Keratinocyte (primary cell): Measurements from ENCODE around the gene PEX7. TPM values are rescaled to one million over a fixed set of nuclear protein-coding genes. Genes with fewer than 3 reads are reported as not detected.

Source experiments
- DNase-seq: peaks from one replicate; pipeline ENCODE4 v3.0.0-alpha.2; 2011; ENCODE audit warnings: low read depth, missing footprints, low spot score
- FAIRE-seq: peaks from 2 replicates; lab custom pipeline; 2011; peaks lifted over from hg19 to GRCh38; lab: Jason Lieb, UNC
- H2AFZ ChIP-seq: 2 replicates; pipeline ENCODE4 v1.6.0; 2012; ENCODE audit warnings: low read length, control low read depth, inconsistent platforms; ENCODE audit not compliant: control insufficient read depth
- H3K27ac ChIP-seq: 2 replicates; pipeline ENCODE4 v1.5.1; 2011; ENCODE audit warnings: low read length; ENCODE audit not compliant: control insufficient read depth, insufficient read depth
- H3K27me3 ChIP-seq: 3 replicates; pipeline ENCODE4 v1.6.0; 2011; ENCODE audit warnings: low read length; ENCODE audit not compliant: control insufficient read depth, insufficient read depth; ENCODE audit errors: extremely low read depth
- H3K36me3 ChIP-seq, 2 experiments: 2 replicates in 1 of 2; 3 replicates in 1 of 2; pipeline ENCODE4 v1.5.1; 2011; ENCODE audit warnings: low read length in 2 of 2, mild to moderate bottlenecking in 1 of 2; ENCODE audit not compliant: control insufficient read depth in 2 of 2, insufficient read depth in 2 of 2; ENCODE audit errors: extremely low read depth in 1 of 2
- H3K4me1 ChIP-seq: 3 replicates; pipeline ENCODE4 v1.5.1; 2011; ENCODE audit warnings: low read length; ENCODE audit not compliant: control insufficient read depth, insufficient read depth; ENCODE audit errors: extremely low read depth
- H3K4me2 ChIP-seq: 3 replicates; pipeline ENCODE4 v1.6.0; 2011; ENCODE audit warnings: low read depth, low read length; ENCODE audit not compliant: control insufficient read depth, insufficient read depth; ENCODE audit errors: extremely low read depth
- H3K4me3 ChIP-seq, 3 experiments: fragments of 200-600 bp in 1 of 3; sonication (generic) in 1 of 3; 2 replicates in 2 of 3; 3 replicates in 1 of 3; pipeline ENCODE4 v1.5.1; 2011 to 2016; ENCODE audit warnings: low read length in 3 of 3, mild to moderate bottlenecking in 3 of 3, control low read depth in 2 of 3, inconsistent platforms in 1 of 3, low read depth in 1 of 3, mixed read lengths in 1 of 3, mixed run types in 1 of 3, moderate library complexity in 1 of 3; ENCODE audit not compliant: control insufficient read depth in 2 of 3, insufficient read depth in 2 of 3; ENCODE audit errors: extremely low read depth in 1 of 3
- H3K79me2 ChIP-seq: 2 replicates; pipeline ENCODE4 v1.6.0; 2012; ENCODE audit warnings: low read length; ENCODE audit not compliant: control insufficient read depth, insufficient read depth
- H3K9ac ChIP-seq: 3 replicates; pipeline ENCODE4 v1.6.0; 2011; ENCODE audit warnings: low read length; ENCODE audit not compliant: control insufficient read depth, insufficient read depth; ENCODE audit errors: extremely low read depth
- H3K9me1 ChIP-seq: 3 replicates; pipeline ENCODE4 v1.6.0; 2011; ENCODE audit warnings: low read length; ENCODE audit not compliant: control insufficient read depth, insufficient read depth; ENCODE audit errors: extremely low read depth
- H3K9me3 ChIP-seq: 2 replicates; pipeline ENCODE4 v1.5.1; 2012; ENCODE audit warnings: low read depth, low read length; ENCODE audit not compliant: control insufficient read depth
- H4K20me1 ChIP-seq: 3 replicates; pipeline ENCODE4 v1.6.0; 2011; ENCODE audit warnings: low read length; ENCODE audit not compliant: control insufficient read depth, insufficient read depth; ENCODE audit errors: extremely low read depth
- CTCF ChIP-seq, 3 experiments: IDR thresholded peaks in 1 of 3; conservative IDR thresholded peaks in 1 of 3; optimal IDR thresholded peaks in 1 of 3; 2 replicates in 2 of 3; 3 replicates in 1 of 3; pipeline versions ENCODE3 to v1.5.1; 2011; ENCODE audit warnings: low read length in 3 of 3, mild to moderate bottlenecking in 3 of 3, moderate library complexity in 2 of 3, control low read depth in 1 of 3, inconsistent platforms in 1 of 3; ENCODE audit not compliant: insufficient read depth in 2 of 3; ENCODE audit errors: extremely low read depth in 1 of 3
- EZH2 ChIP-seq: IDR thresholded peaks from one replicate; pipeline ENCODE4 v1.6.1; 2012; ENCODE audit warnings: inconsistent platforms, mild to moderate bottlenecking, low read length, moderate library complexity
- dilution Hi-C: fragments of 300-500 bp; cut with MboI; formaldehyde crosslinking; loops from one replicate; pipeline ENCODE4 v1.7.0; 2020; ENCODE audit warnings: low sequenced_read_pairs; ENCODE audit not compliant: extremely low pct_ligation_motif_present
- polyA plus RNA-seq, 5 experiments: library from polyadenylated mRNA; depleted of rRNA in 3 of 5; stranded (reverse) in 3 of 5; stranded (forward) in 1 of 5; unstranded in 1 of 5; fragments of >200 nt; gene quantifications; 1 replicate in 1 of 5; 2 replicates in 3 of 5; 3 replicates in 1 of 5; pipeline versions ENCODE4 v1.2.1 to v1.2.3, GENCODE V29; 2011 to 2012; ENCODE audit warnings: missing spikeins in 2 of 5, low read depth in 1 of 5, low replicate concordance in 1 of 5

Gene PEX7
- polyA plus RNA-seq, 1 donor (not counting 4 experiments of a cell fraction or from before 2014, with no cell fraction given) = 15.6 TPM

DNA sequence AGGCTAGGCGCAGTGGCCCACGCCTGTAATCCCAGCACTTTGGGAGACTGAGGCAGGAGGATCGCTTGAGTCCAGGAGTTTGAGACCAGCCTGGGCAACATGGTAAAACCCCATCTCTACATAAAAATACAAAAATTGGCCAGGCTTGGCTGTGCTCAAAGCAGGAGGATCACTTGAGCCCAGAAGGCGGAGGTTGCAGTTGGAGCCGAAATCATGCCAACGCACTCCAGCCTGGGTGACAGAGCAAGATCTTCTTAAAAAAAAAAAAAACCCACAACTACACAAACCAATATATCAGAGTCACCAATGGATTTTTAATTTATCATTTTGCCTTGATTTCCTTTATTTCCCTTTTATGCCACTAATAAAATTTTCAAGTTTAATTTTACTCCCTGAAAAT, 39.4 kb upstream of the PEX7 start:
- H3K4me1 ChIP-seq = peaks cover 44% of the 10 kb centered on the region
- H3K27me3 ChIP-seq = no peaks in the 10 kb centered on the region
- H4K20me1 ChIP-seq = no peaks in the 10 kb centered on the region
- H3K4me2 ChIP-seq = peak overlapping the region; percentile 81
- FAIRE-seq (no peak), DNase-seq (no peak)
- H3K4me3 ChIP-seq = peak overlapping the region in 1 of 3 experiments; percentile 2
- peak overlapping the region; percentile 25 for H2AFZ ChIP-seq
- H3K27ac ChIP-seq = peak overlapping the region; percentile 52
- dilution Hi-C loops = no loop called here
- TF ChIP-seq EZH2 = no peak
- no peak for TF ChIP-seq CTCF (optimal IDR thresholded peaks at IDR 0.05 in 1 of 3, IDR thresholded peaks at IDR 0.05 in 1 of 3, conservative IDR thresholded peaks at IDR 0.05 in 1 of 3; ENCODE audit: extremely low read depth in 1 of 3, insufficient read depth in 2 of 3, low read length in 3 of 3)
- H3K9me3 ChIP-seq = no peaks in the 10 kb centered on the region
- peak overlapping the region; percentile 13 for H3K9ac ChIP-seq
- H3K79me2 ChIP-seq = peaks cover 20% of the 10 kb centered on the region
- H3K9me1 ChIP-seq = no peaks in the 10 kb centered on the region
- no peaks in the 10 kb centered on the region for H3K36me3 ChIP-seq

DNA sequence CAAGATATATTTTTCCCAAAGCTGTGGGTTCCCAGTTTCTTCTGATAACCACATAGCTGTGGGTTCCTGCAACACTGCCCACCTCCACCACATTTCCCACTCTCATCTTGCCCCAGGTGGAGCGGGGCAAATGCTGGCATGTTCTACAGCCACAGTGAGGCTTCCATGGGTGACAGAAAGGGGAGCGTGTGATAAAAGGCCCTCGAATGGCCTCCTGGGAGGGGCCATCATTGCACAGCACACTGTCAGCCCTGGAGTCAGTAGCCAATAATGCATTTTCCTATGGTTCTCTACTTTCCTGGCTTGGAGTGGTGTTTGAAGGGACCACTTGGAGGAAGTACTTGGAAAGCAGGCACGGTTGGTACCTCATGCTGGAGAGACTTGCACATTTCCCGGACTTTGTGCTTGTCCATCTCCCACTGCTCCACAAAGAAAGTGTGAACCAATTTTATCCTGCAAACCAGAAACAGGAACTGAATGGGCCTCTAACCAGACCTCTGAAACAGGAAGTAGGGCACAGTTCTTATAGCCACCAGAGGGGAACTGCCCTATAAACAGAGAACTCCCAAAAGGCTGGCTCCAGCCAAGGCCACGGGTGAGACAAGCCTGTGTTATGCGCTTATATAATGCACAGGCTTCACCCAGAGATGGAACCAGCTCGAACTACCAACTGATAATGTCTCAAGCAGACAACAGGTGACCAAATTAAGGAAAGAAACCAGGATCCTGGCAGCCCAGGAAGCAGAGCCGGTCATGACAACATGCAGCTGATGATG, 38.7 kb upstream of the PEX7 start:
- Histone ChIP-seq H3K9me1 (no peaks in the 10 kb centered on the region), H3K36me3 (no peaks in the 10 kb centered on the region), H3K4me2 (peak overlapping the region; percentile 81), H4K20me1 (no peaks in the 10 kb centered on the region), H3K27ac (no peak overlapping the region), H3K4me1 (peaks cover 45% of the 10 kb centered on the region), H2AFZ (peak overlapping the region; percentile 58), H3K79me2 (peaks cover 20% of the 10 kb centered on the region), H3K9ac (no peak overlapping the region), H3K27me3 (no peaks in the 10 kb centered on the region), H3K9me3 (no peaks in the 10 kb centered on the region), H3K4me3 (no peak overlapping the region)
- dilution Hi-C loops = no loop called here
- FAIRE-seq (no peak), DNase-seq (no peak)
- TF ChIP-seq EZH2 (no peak), CTCF (optimal IDR thresholded peaks at IDR 0.05 in 1 of 3, IDR thresholded peaks at IDR 0.05 in 1 of 3, conservative IDR thresholded peaks at IDR 0.05 in 1 of 3; ENCODE audit: extremely low read depth in 1 of 3, insufficient read depth in 2 of 3, low read length in 3 of 3) (no peak)
